Lower leg skin (tissue), 3 donors: ENCODE measurements around the gene DYRK1A.

Source experiments
- CTCF ChIP-seq, 3 donors: fragments of 450-650 bp; IDR thresholded peaks; one replicate each; pipeline ENCODE4 v1.5.1; 2016; ENCODE audit warnings: antibody characterized with exemption in 3 of 3, mild to moderate bottlenecking in 3 of 3, moderate library complexity in 2 of 3
- POLR2A ChIP-seq, 2 donors: fragments of 450-650 bp; IDR thresholded peaks; one replicate each; pipeline ENCODE4 v1.6.1; 2016 to 2017; ENCODE audit warnings: antibody characterized with exemption in 2 of 2, mild to moderate bottlenecking in 1 of 2, moderate library complexity in 1 of 2

DNA sequence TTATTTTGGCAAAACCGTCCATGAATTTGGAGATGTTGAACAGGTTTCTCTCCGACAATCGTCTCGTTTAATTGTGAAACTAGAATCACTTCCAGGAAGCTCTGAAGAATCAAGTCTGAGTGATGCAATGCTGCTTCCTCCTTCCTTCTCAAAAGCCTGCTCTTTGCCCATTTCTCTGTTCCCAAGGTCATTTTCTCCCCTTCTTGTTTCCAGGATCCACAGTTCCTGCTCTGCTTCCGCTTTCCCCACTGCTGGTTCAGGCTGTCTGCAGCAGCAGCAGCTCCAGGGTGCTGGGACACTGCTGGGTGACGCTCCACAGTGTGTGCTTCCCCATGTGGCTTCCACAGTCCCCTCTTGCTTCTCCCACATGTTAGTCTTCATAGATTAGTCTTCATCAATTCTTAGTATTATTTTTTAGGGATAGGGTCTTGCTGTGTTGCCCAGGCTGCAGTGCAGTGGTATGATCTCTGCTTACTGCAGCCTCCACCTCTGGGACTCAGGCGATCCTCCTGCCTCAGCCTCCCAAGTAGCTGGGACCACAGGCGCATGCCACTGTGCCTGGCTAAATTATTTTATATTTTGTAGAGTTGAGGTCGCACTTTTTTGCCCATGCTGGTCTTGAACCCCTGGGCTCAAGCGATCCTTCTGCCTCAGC, 156.2 kb downstream of the DYRK1A start:
- TF ChIP-seq CTCF (IDR thresholded peaks at IDR 0.05) = no peak
- no peak for TF ChIP-seq POLR2A (IDR thresholded peaks at IDR 0.05)
